B cell (primary cell): ENCODE data around the gene EFNA1. TPM values are rescaled to one million over a fixed set of nuclear protein-coding genes. Genes with fewer than 3 reads are reported as not detected.

Experiments used
- ATAC-seq: fragments of 200-7000 bp; cut with Tn5 transposase; one replicate; pipeline ENCODE4 v1.10.0; 2021; ENCODE audit warnings: low read depth, mild to moderate bottlenecking, moderate number of reproducible peaks, moderate library complexity
- CTCF ChIA-PET: fragments of 350-600 bp; sonication (Branson Sonifier 250); formaldehyde crosslinking; loops from one replicate; lab custom pipeline; 2021; ENCODE audit warnings: antibody characterized with exemption, inconsistent platforms; lab: Charles Lee
- POLR2A ChIA-PET: fragments of 350-600 bp; sonication (Branson Sonifier 250); formaldehyde crosslinking; loops from one replicate; lab custom pipeline; 2021; ENCODE audit warnings: antibody characterized with exemption; lab: Charles Lee
- DNase-seq: peaks from one replicate; pipeline ENCODE4 v3.0.0; 2013
- H2AFZ ChIP-seq: 2 replicates; pipeline ENCODE4 v1.6.1; 2012; ENCODE audit warnings: mild to moderate bottlenecking, low read depth, low read length; ENCODE audit not compliant: insufficient read depth, poor library complexity, severe bottlenecking
- H3K27ac ChIP-seq, 2 donors: 1 replicate in 1 of 2; 2 replicates in 1 of 2; pipeline ENCODE4 v1.5.1; 2012 to 2013; ENCODE audit warnings: low read length in 2 of 2, mild to moderate bottlenecking in 2 of 2, moderate library complexity in 1 of 2
- H3K27me3 ChIP-seq, 4 experiments: fragments of 200-600 bp in 1 of 4; sonication (generic) in 1 of 4; replicated peaks in 1 of 4; 1 replicate in 2 of 4; 2 replicates in 2 of 4; pipeline versions ENCODE4 v1.6.1 to v1.7.0; 2013 to 2016; ENCODE audit warnings: low read length in 3 of 4, mild to moderate bottlenecking in 2 of 4, mixed read lengths in 1 of 4, moderate library complexity in 1 of 4; ENCODE audit not compliant: insufficient read depth in 4 of 4, control insufficient read depth in 3 of 4; ENCODE audit errors: control extremely low read depth in 1 of 4
- H3K36me3 ChIP-seq, 2 experiments: replicated peaks in 1 of 2; 1 replicate in 1 of 2; 2 replicates in 1 of 2; pipeline versions ENCODE4 v1.6.1 to v1.7.1; 2013; ENCODE audit warnings: low read length in 1 of 2; ENCODE audit not compliant: insufficient read depth in 2 of 2, control insufficient read depth in 1 of 2; ENCODE audit errors: control extremely low read depth in 1 of 2, extremely low read depth in 1 of 2
- H3K4me1 ChIP-seq, 2 donors: fragments of 200-600 bp in 1 of 2; sonication (generic) in 1 of 2; 1 replicate in 1 of 2; 2 replicates in 1 of 2; pipeline versions ENCODE4 v1.5.1 to v1.6.1; 2013 to 2017; ENCODE audit warnings: low read length in 2 of 2; ENCODE audit not compliant: control insufficient read depth in 2 of 2, insufficient read depth in 2 of 2
- H3K4me2 ChIP-seq: replicated peaks from 2 replicates; pipeline ENCODE3; 2012; ENCODE audit warnings: mild to moderate bottlenecking, low read depth, low read length; ENCODE audit not compliant: poor library complexity, severe bottlenecking
- H3K4me3 ChIP-seq, 5 experiments: fragments of 200-600 bp in 1 of 5; sonication (generic) in 1 of 5; 1 replicate in 3 of 5; 2 replicates in 2 of 5; pipeline versions ENCODE4 v1.5.1 to v1.7.0; 2011 to 2016; ENCODE audit warnings: low read length in 4 of 5, mild to moderate bottlenecking in 4 of 5, low read depth in 2 of 5, control low read depth in 1 of 5, moderate library complexity in 1 of 5; ENCODE audit not compliant: insufficient read depth in 1 of 5; ENCODE audit errors: control extremely low read depth in 1 of 5, extremely low read depth in 1 of 5
- H3K79me2 ChIP-seq: fragments of 200-600 bp; sonication (generic); one replicate; pipeline ENCODE4 v1.6.0; 2016; ENCODE audit warnings: low read length; ENCODE audit not compliant: control insufficient read depth, insufficient read depth
- H3K9ac ChIP-seq: fragments of 200-600 bp; sonication (generic); 2 replicates; pipeline ENCODE4 v1.6.1; 2017; ENCODE audit warnings: mild to moderate bottlenecking, low read length, moderate library complexity
- H3K9me3 ChIP-seq, 3 donors: one replicate each; pipeline versions ENCODE4 v1.6.1 to v1.7.1; 2013; ENCODE audit warnings: low read length in 2 of 3; ENCODE audit not compliant: control insufficient read depth in 2 of 3, insufficient read depth in 1 of 3; ENCODE audit errors: control extremely low read depth in 1 of 3
- H4K20me1 ChIP-seq: 2 replicates; pipeline ENCODE4 v1.6.0; 2012; ENCODE audit warnings: mild to moderate bottlenecking, low read length; ENCODE audit not compliant: insufficient read depth, control insufficient read depth, poor library complexity, severe bottlenecking
- H3K27ac Mint-ChIP-seq: one replicate; pipeline ENCODE4 v1.8.0; 2021; ENCODE audit warnings: mixed read lengths
- H3K27me3 Mint-ChIP-seq: one replicate; pipeline ENCODE4 v1.8.0; 2021; ENCODE audit warnings: mixed read lengths
- H3K4me1 Mint-ChIP-seq: one replicate; pipeline ENCODE4 v1.8.0; 2021; ENCODE audit warnings: mixed read lengths
- H3K4me3 Mint-ChIP-seq: one replicate; pipeline ENCODE4 v1.8.0; 2021; ENCODE audit warnings: mixed read lengths
- H3K9me3 Mint-ChIP-seq: one replicate; pipeline ENCODE4 v1.8.0; 2022; ENCODE audit warnings: mixed read lengths; ENCODE audit not compliant: insufficient read depth
- EZH2 ChIP-seq: IDR thresholded peaks from 2 replicates; pipeline ENCODE4 v1.6.1; 2012; ENCODE audit warnings: borderline replicate concordance, low read depth, mild to moderate bottlenecking, moderate library complexity, low read length; ENCODE audit not compliant: insufficient read depth, poor library complexity, severe bottlenecking
- WGBS: methylation state at CpG from one replicate; pipeline ENCODE4 v1.1.5; 2013; ENCODE audit warnings: missing lambda C conversion rate; ENCODE audit not compliant: insufficient coverage; 5-methylcytosine and 5-hydroxymethylcytosine counted together
- intact Hi-C: fragments of 100-400 bp; cut with micrococcal nuclease; formaldehyde crosslinking; loops from one replicate; pipeline ENCODE4 v1.10.0; 2022
- polyA plus RNA-seq: library from polyadenylated mRNA; depleted of rRNA; stranded (reverse); fragments of >200 nt; gene quantifications from 2 replicates; pipeline ENCODE4 v1.2.3, GENCODE V29; 2012
- total RNA-seq, 2 donors: library from RNA; stranded (reverse); fragments of 120-200 nt in 1 of 2; gene quantifications; 1 replicate in 1 of 2; 2 replicates in 1 of 2; pipeline versions ENCODE4 v1.2.3 to v1.2.4, GENCODE V29; 2013 to 2022
- TF ChIP-seq, protein P1 (sequence below): fragments of 200-600 bp; IDR thresholded peaks from one replicate; pipeline ENCODE4 v1.8.0; 2022; ENCODE audit warnings: antibody characterized with exemption, mild to moderate bottlenecking

The EFNA1 gene
- total and polyA plus RNA-seq, 2 donors (not counting 1 experiment from before 2014, with no cell fraction given), result 0.28 TPM; not detected in 1

DNA sequence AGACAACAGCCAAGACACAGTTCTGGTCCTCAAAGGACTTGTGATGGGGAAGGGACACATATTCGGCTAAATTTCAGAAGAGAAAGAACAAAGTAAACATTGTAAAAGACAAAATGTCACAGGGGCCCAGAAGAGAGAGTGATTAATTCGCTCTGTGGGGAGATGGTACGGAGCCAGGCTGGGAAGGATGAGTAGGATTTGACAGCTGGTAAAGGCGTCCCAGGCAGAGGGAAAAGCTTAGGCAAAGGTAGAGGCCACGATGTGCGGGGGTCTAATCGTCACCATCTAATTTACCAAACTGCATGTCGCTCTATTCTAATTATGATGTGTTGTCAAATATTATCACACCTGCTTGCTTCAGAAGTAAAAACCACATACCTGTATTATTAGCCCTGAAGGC, 17.3 kb upstream of the EFNA1 start:
- no peak for ATAC-seq
- Histone ChIP-seq H3K36me3 (no peaks in the 10 kb centered on the region), H3K27me3 (peaks cover 0 to 3% (median 0%) of the 10 kb centered on the region in 4 experiments), H3K4me3 (no peak overlapping the region), H3K79me2 (no peaks in the 10 kb centered on the region), H3K4me2 (no peak overlapping the region), H4K20me1 (no peaks in the 10 kb centered on the region), H2AFZ (no peak overlapping the region), H3K27ac (no peak overlapping the region), H3K9ac (no peak overlapping the region), H3K9me3 (no peaks in the 10 kb centered on the region), H3K4me1 (no peaks in the 10 kb centered on the region)
- POLR2A ChIA-PET, result no interaction called here
- 100% methylated on average over 3 of the region's 8 CpGs for WGBS
- TF ChIP-seq, protein P1, sequence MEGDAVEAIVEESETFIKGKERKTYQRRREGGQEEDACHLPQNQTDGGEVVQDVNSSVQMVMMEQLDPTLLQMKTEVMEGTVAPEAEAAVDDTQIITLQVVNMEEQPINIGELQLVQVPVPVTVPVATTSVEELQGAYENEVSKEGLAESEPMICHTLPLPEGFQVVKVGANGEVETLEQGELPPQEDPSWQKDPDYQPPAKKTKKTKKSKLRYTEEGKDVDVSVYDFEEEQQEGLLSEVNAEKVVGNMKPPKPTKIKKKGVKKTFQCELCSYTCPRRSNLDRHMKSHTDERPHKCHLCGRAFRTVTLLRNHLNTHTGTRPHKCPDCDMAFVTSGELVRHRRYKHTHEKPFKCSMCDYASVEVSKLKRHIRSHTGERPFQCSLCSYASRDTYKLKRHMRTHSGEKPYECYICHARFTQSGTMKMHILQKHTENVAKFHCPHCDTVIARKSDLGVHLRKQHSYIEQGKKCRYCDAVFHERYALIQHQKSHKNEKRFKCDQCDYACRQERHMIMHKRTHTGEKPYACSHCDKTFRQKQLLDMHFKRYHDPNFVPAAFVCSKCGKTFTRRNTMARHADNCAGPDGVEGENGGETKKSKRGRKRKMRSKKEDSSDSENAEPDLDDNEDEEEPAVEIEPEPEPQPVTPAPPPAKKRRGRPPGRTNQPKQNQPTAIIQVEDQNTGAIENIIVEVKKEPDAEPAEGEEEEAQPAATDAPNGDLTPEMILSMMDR, result no peak
- TF ChIP-seq EZH2, result no peak
- Mint-ChIP-seq H3K27ac (no peak overlapping the region), H3K9me3 (no peaks in the 10 kb centered on the region), H3K4me3 (no peak overlapping the region), H3K4me1 (no peaks in the 10 kb centered on the region), H3K27me3 (peaks cover 6% of the 10 kb centered on the region)
- DNase-seq, result no peak
- CTCF ChIA-PET, result no interaction called here
- intact Hi-C loops, result no loop called here

DNA sequence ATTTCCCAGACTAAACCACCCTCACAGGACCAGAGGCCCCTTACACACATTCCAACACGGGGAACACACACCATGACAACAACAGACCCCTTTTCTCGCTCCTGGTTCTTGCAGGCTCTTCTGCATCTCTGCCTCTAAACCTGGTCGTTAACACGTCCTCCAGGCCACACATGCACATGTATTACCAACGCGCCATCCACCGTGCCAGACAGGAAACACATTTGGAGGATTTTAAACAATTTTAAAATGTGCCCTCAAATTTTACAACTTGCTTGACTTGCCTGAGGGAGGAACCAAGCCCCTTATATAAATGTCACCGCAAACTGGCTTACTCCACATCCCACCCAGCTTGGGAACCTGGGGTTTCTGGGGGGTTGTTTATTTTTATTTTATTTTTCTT, 16.9 kb upstream of the EFNA1 start:
- Histone ChIP-seq H3K4me1 (no peaks in the 10 kb centered on the region), H3K27me3 (peaks cover 0 to 3% (median 0%) of the 10 kb centered on the region in 4 experiments), H3K9ac (no peak overlapping the region), H3K27ac (no peak overlapping the region), H4K20me1 (no peaks in the 10 kb centered on the region), H3K9me3 (no peaks in the 10 kb centered on the region), H3K79me2 (no peaks in the 10 kb centered on the region), H2AFZ (no peak overlapping the region), H3K36me3 (no peaks in the 10 kb centered on the region), H3K4me2 (no peak overlapping the region), H3K4me3 (no peak overlapping the region)
- no peak for ATAC-seq
- Mint-ChIP-seq H3K4me3 (no peak overlapping the region), H3K27me3 (peaks cover 7% of the 10 kb centered on the region), H3K27ac (no peak overlapping the region), H3K9me3 (no peaks in the 10 kb centered on the region), H3K4me1 (no peaks in the 10 kb centered on the region)
- intact Hi-C loops, result no loop called here
- WGBS, result 17% methylated on average over 6 of the region's 8 CpGs
- TF ChIP-seq, protein P1, result no peak
- POLR2A ChIA-PET, result no interaction called here
- CTCF ChIA-PET, result no interaction called here
- no peak for DNase-seq
